Type B pancreatic cell (in vitro differentiated cells): ENCODE measurements around the gene VAT1L. TPM values are rescaled to one million over a fixed set of nuclear protein-coding genes. Genes with fewer than 3 reads are reported as not detected.
A peak's percentile ranks its signal among the peaks of the same experiment; 100 is the strongest.

Source experiments
- DNase-seq: peaks from one replicate; pipeline ENCODE4 v3.0.0; 2021; ENCODE audit warnings: mixed read lengths; ENCODE audit not compliant: unreplicated experiment; ENCODE audit errors: extremely low spot score
- H3K27ac Mint-ChIP-seq: 2 replicates; pipeline ENCODE4 v1.8.0; 2021; ENCODE audit warnings: mild to moderate bottlenecking, mixed read lengths
- H3K27me3 Mint-ChIP-seq: 2 replicates; pipeline ENCODE4 v1.8.0; 2021; ENCODE audit warnings: mixed read lengths
- H3K36me3 Mint-ChIP-seq: 2 replicates; pipeline ENCODE4 v1.8.0; 2021; ENCODE audit warnings: mixed read lengths
- H3K4me1 Mint-ChIP-seq: one replicate; pipeline ENCODE4 v1.8.0; 2021; ENCODE audit warnings: mixed read lengths; ENCODE audit not compliant: unreplicated experiment
- H3K4me3 Mint-ChIP-seq: 2 replicates; pipeline ENCODE4 v1.8.0; 2021; ENCODE audit warnings: mild to moderate bottlenecking, mixed read lengths
- H3K9me3 Mint-ChIP-seq: 2 replicates; pipeline ENCODE4 v1.8.0; 2021; ENCODE audit warnings: mixed read lengths
- CTCF ChIP-seq: fragments of 200-600 bp; sonication (generic); conservative IDR thresholded peaks from 2 replicates; pipeline ENCODE4 v1.5.0; 2021; ENCODE audit warnings: antibody characterized with exemption, mild to moderate bottlenecking
- total RNA-seq: library from RNA; stranded (reverse); gene quantifications from 2 replicates; pipeline ENCODE4 v1.2.1, GENCODE V29; 2021; ENCODE audit warnings: low replicate concordance

VAT1L gene
- total RNA-seq, 1 donor from 2014 or later = 12.4 TPM

- H3K9me3 Mint-ChIP-seq = no peaks in the 10 kb centered on the region
- TF ChIP-seq CTCF = no peak
- DNase-seq = no peak
- H3K4me3 Mint-ChIP-seq = peak overlapping the region; percentile 81
- no peak overlapping the region for H3K27ac Mint-ChIP-seq
- H3K4me1 Mint-ChIP-seq = peaks cover 14% of the 10 kb centered on the region
- peaks cover 77% of the 10 kb centered on the region for H3K27me3 Mint-ChIP-seq
- no peaks in the 10 kb centered on the region for H3K36me3 Mint-ChIP-seq
Measured at GRCh38 chr16:77789085-77790008, 983 bp downstream of the VAT1L start.

DNA sequence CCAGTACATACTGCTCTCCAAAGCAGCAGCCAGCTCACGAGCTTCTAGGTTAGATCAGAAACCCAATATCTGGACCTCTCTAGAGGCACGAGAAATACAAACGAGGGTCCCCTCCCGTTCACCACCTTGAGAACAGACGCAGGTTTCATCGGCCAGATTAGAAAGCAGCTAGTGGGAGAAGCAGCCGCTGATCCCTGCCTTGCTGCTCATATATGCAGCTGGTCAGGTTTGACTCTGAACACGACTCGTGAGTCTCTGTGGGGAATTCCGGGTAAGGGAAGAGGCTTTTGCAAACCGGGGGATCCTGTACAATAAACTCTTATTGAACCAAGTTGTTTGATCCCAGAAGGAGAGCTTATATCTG, 1.6 kb downstream of the VAT1L start:
- Mint-ChIP-seq H3K27me3 (peaks cover 83% of the 10 kb centered on the region), H3K9me3 (no peaks in the 10 kb centered on the region), H3K27ac (no peak overlapping the region), H3K4me1 (peaks cover 14% of the 10 kb centered on the region), H3K4me3 (peak overlapping the region; percentile 81), H3K36me3 (no peaks in the 10 kb centered on the region)
- DNase-seq = no peak
- no peak for TF ChIP-seq CTCF

- peaks cover 79% of the 10 kb centered on the region for H3K27me3 Mint-ChIP-seq
- no peak overlapping the region for H3K4me3 Mint-ChIP-seq
- no peak for DNase-seq
- H3K4me1 Mint-ChIP-seq = peaks cover 14% of the 10 kb centered on the region
- H3K27ac Mint-ChIP-seq = no peak overlapping the region
- H3K9me3 Mint-ChIP-seq = no peaks in the 10 kb centered on the region
- no peak for TF ChIP-seq CTCF
- H3K36me3 Mint-ChIP-seq = no peaks in the 10 kb centered on the region
Measured at GRCh38 chr16:77790912-77791311, 2.5 kb downstream of the VAT1L start.

- no peak overlapping the region for H3K27ac Mint-ChIP-seq
- H3K9me3 Mint-ChIP-seq = no peaks in the 10 kb centered on the region
- peaks cover 6% of the 10 kb centered on the region for H3K4me1 Mint-ChIP-seq
- H3K36me3 Mint-ChIP-seq = no peaks in the 10 kb centered on the region
- TF ChIP-seq CTCF = no peak
- no peak overlapping the region for H3K4me3 Mint-ChIP-seq
- no peak for DNase-seq
- peaks cover 69% of the 10 kb centered on the region for H3K27me3 Mint-ChIP-seq
Measured at GRCh38 chr16:77793417-77793816, 5.1 kb downstream of the VAT1L start.

- H3K27ac Mint-ChIP-seq = no peak overlapping the region
- peaks cover 66% of the 10 kb centered on the region for H3K27me3 Mint-ChIP-seq
- no peak for DNase-seq
- H3K4me1 Mint-ChIP-seq = peaks cover 6% of the 10 kb centered on the region
- H3K4me3 Mint-ChIP-seq = no peak overlapping the region
- H3K36me3 Mint-ChIP-seq = no peaks in the 10 kb centered on the region
- no peak for TF ChIP-seq CTCF
- no peaks in the 10 kb centered on the region for H3K9me3 Mint-ChIP-seq
Measured at GRCh38 chr16:77794586-77794985, 6.2 kb downstream of the VAT1L start.
